Activated T-helper 17 cell treated with anti-CD3 and anti-CD28 coated beads, Interleukin-2, amount 50 U/mL, for 72 hours (primary cell): ENCODE data around the gene GLCCI1. TPM values are rescaled to one million over a fixed set of nuclear protein-coding genes. Genes with fewer than 3 reads are reported as not detected.
"Not testable (repeated sequence)": the region's sequence is repeated elsewhere in the genome, so short reads cannot be mapped to it uniquely, and the experiment has no call there.

ENCODE experiments used
- ATAC-seq: fragments of 150-1000 bp; cut with Tn5 transposase; replicated peaks from 2 replicates; pipeline ENCODE4 v1.10.0; 2021; ENCODE audit warnings: mild to moderate bottlenecking, moderate library complexity
- H3K27ac Mint-ChIP-seq: one replicate; pipeline ENCODE4 v1.8.0; 2022; ENCODE audit warnings: mixed read lengths
- H3K27me3 Mint-ChIP-seq: one replicate; pipeline ENCODE4 v1.8.0; 2022; ENCODE audit warnings: mixed read lengths
- H3K36me3 Mint-ChIP-seq: one replicate; pipeline ENCODE4 v1.8.0; 2022; ENCODE audit warnings: low read depth, mild to moderate bottlenecking, mixed read lengths
- H3K4me1 Mint-ChIP-seq: one replicate; pipeline ENCODE4 v1.8.0; 2022; ENCODE audit warnings: mixed read lengths
- H3K4me3 Mint-ChIP-seq: one replicate; pipeline ENCODE4 v1.8.0; 2022; ENCODE audit warnings: mild to moderate bottlenecking, mixed read lengths
- H3K9me3 Mint-ChIP-seq: one replicate; pipeline ENCODE4 v1.8.0; 2022; ENCODE audit warnings: mixed read lengths
- total RNA-seq, 2 donors: library from RNA; stranded (reverse); gene quantifications; one replicate each; pipeline ENCODE4 v1.2.3, GENCODE V29; 2022

The GLCCI1 gene
- total RNA-seq, 2 donors from 2014 or later = 22.3 to 29.1 TPM

DNA sequence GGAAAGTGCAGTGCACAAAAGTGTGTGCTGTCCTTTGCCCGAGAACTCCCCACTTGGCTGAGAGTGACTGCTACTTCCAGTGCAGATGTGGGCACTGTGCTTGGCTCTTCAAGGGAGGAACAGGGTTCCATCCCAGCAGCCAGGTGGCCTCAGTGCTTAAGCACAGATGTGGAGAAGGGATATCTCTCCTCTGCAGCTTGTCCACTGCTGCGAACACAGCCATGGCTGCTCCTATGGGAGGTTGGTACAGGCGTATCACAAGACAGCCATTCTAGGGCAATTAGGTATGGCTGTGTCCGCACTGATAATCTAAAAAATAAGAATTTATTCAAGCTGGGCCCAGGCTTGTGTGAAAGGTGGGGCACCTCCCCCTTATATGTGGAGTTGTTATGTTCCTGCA lies 66.6 kb downstream of the GLCCI1 start:
- no peaks in the 10 kb centered on the region for H3K27me3 Mint-ChIP-seq
- H3K4me1 Mint-ChIP-seq = peaks cover 18% of the 10 kb centered on the region
- ATAC-seq = no peak
- H3K4me3 Mint-ChIP-seq = no peak overlapping the region
- H3K27ac Mint-ChIP-seq = no peak overlapping the region
- no peaks in the 10 kb centered on the region for H3K36me3 Mint-ChIP-seq
- no peaks in the 10 kb centered on the region for H3K9me3 Mint-ChIP-seq

DNA sequence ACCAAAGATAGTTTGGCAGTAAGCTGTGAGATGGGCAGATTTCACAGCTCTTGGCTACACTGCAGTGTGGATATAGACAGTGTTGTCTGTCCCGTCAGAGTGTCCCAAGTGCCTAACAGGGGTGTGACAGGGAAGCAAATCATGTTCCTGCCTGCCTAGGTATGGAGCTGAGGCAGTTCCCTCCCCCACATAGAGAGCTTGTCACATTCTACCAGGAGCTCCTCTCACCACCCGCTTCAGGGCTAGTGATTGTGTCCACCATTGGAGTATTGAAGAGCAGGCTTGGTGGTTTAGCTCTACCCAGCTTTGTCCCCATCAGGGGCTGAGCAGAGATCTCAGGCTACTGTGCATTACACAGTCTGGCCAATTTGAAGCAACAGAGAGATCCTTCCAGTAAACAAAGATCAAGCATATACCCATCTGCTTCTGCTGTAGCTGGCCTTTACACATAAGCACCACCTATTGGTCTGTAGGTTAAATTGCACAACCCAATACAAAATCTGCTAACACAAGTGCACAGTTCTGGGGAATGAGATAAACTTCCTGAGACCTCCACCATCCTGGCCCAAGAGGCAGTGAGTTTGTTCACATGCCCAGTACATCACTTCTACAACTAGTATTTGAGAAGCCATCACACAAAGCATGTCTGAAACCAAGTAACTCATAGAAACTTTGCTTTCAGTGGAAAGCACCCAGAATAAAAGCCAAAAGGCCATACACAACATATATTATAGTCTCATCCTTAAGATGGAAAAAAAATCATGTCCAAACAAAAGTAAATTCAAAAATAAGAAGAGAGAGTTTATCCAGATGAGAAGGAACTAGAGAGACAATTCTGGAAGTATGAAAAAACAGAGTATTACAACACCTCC lies 67.3 kb downstream of the GLCCI1 start:
- H3K27ac Mint-ChIP-seq = no peak overlapping the region
- H3K9me3 Mint-ChIP-seq = no peaks in the 10 kb centered on the region
- peaks cover 24% of the 10 kb centered on the region for H3K4me1 Mint-ChIP-seq
- no peak overlapping the region for H3K4me3 Mint-ChIP-seq
- H3K27me3 Mint-ChIP-seq = no peaks in the 10 kb centered on the region
- peak; percentile 56 for ATAC-seq
- peaks cover 2% of the 10 kb centered on the region for H3K36me3 Mint-ChIP-seq

DNA sequence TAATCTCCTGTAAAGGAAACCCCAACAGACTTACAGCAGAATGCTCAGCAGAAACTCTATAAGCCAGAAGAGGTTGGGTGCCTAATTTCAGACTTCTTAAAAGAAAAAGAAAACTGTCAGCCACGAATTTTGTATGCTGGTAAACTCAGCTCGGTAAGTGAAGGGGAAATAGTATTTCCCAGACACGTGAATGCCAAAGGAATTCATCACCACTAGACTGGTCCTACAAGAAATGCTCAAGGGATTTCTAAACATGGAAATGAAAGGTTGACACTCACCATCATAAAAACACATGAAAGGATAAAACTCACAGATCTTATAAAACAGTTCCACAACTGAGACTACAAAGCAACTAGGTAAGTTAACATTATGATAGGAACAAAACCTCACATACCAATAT lies 68.6 kb downstream of the GLCCI1 start:
- Mint-ChIP-seq H3K36me3 (peaks cover 8% of the 10 kb centered on the region), H3K4me1 (peaks cover 27% of the 10 kb centered on the region), H3K27ac (no peak overlapping the region), H3K9me3 (peaks cover 1% of the 10 kb centered on the region), H3K27me3 (no peaks in the 10 kb centered on the region), H3K4me3 (no peak overlapping the region)
- ATAC-seq = no peak

DNA sequence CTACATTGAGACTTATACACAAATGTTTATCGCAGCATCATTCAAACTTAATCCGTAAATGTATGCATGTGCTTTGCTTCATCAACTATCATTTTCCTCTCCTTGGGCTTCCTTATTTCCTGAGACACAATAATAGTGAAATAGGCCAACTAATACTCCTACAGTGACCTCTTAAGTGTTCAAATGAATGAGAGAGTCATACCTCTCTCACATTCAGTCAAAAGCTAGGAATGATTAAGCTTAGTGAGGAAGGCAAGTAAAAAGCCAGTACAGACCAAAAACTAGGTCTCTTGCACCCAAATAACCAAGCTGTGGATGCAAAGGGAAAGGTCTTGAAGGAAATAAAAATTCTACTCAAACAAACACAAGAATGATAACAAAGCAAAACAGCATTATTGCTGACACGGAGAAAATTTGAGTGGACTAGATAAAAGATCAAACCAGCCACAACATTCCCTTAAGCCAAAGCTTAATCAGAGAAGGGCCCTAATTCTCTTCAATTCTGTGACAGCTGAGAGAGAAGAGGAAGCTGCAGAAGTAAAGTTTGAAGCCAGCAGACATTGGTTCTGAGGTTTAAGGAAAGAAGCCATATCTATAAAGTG lies 72.3 kb downstream of the GLCCI1 start:
- peaks cover 33% of the 10 kb centered on the region for H3K36me3 Mint-ChIP-seq
- ATAC-seq = peak; percentile 87
- peaks cover 3% of the 10 kb centered on the region for H3K9me3 Mint-ChIP-seq
- peaks cover 49% of the 10 kb centered on the region for H3K4me1 Mint-ChIP-seq
- peak overlapping the region; percentile 61 for H3K4me3 Mint-ChIP-seq
- H3K27me3 Mint-ChIP-seq = no peaks in the 10 kb centered on the region
- H3K27ac Mint-ChIP-seq = peak overlapping the region; percentile 80

DNA sequence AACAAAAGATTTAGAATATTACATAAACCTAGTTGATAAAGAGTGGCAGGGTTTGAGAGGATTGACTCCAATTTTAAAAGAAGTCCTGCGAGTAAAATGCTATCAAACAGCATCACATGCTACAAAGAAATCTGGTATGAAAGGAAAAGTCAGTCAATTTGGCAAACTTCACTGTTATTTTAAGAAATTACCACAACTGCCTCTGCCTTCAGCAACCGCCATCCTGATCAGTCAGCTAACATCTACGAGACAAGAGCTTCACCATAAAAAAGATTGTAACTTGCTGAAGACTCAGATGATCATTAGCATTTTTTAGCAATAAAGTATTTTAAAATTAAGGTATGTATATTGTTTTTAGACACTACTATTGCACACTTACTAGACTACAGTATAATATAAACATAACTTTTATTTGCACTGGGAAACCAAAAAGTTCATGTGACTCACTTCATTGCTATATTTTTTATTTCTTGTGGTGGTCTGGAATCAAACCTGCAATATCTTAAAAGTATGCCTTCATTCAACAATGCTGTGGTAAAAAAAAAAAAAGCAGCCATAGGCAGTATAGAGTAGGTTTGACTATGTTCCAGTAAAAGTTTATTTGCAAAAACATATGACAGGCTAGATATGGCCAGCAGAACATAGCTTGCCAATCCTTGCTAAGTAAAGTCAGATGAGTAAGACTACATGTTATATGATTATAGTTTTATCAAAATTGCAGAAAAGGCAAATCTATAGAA lies 74.4 kb downstream of the GLCCI1 start:
- peaks cover 57% of the 10 kb centered on the region for H3K4me1 Mint-ChIP-seq

DNA sequence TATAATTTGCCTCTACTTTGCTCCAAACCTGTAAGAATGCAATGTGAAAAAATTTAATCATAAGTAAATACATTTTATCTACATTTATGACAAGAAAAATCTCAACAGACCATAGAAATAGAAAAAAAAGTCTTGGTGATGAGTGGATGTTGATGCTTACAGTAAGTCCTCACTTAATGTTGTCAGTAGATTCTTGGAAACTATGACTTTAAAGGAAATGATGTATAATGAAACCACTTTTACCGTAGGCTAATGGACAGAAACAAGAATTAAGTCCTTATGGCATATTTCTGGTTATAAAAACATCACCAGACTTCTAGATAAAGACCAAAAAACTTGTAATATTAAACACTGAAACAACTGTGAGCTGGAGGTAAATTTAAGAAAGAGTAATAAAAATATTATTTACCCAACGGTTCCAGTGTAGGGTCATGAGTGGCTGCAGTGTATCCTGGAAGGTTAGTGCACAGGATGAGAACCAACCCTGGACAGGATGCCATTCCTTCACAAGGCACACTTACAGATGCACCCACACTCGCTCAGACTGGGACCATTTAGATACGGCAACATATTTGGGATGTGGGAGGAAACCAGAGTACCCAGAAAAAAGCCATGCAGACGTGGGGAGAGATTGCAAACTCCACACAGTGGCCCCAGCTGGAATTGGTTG lies 76.3 kb downstream of the GLCCI1 start:
- Mint-ChIP-seq H3K36me3 (peaks cover 33% of the 10 kb centered on the region), H3K27ac (peak overlapping the region; percentile 93), H3K9me3 (peaks cover 3% of the 10 kb centered on the region), H3K4me1 (peaks cover 59% of the 10 kb centered on the region), H3K4me3 (peak overlapping the region; percentile 64), H3K27me3 (no peaks in the 10 kb centered on the region)
- ATAC-seq = peak; percentile 65

More for the DNA sequence above, 74.4 kb downstream of the GLCCI1 start:
- ATAC-seq = no peak
- peaks cover 3% of the 10 kb centered on the region for H3K9me3 Mint-ChIP-seq
- peak overlapping the region; percentile 64 for H3K4me3 Mint-ChIP-seq
- H3K36me3 Mint-ChIP-seq = peaks cover 33% of the 10 kb centered on the region
- H3K27ac Mint-ChIP-seq = peak overlapping the region; percentile 93
- no peaks in the 10 kb centered on the region for H3K27me3 Mint-ChIP-seq

DNA sequence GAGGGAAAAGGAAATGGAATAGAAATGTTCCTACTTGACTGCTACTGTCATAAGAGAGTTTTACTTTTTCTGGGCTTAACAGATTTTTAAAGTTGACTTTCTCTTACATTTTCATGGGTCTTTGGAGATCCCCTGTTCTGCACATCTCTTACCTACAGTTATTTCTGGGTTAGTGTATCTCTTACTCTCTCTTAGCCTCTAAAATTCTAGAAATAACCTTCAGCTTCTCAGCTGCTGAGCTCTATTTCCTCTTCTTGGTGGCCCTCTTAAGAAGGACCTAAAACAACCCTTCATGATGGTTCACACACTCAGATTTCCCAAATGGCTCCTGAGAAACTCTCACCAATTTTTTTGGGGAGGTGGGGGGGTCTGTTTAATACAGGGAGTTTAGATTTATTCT lies 79.5 kb downstream of the GLCCI1 start:
- H3K36me3 Mint-ChIP-seq = peaks cover 18% of the 10 kb centered on the region
- ATAC-seq, H3K27me3 Mint-ChIP-seq, H3K9me3 Mint-ChIP-seq: not testable (repeated sequence)
- H3K4me3 Mint-ChIP-seq = peak overlapping the region; percentile 2
- peak overlapping the region; percentile 37 for H3K27ac Mint-ChIP-seq
- peaks cover 46% of the 10 kb centered on the region for H3K4me1 Mint-ChIP-seq

DNA sequence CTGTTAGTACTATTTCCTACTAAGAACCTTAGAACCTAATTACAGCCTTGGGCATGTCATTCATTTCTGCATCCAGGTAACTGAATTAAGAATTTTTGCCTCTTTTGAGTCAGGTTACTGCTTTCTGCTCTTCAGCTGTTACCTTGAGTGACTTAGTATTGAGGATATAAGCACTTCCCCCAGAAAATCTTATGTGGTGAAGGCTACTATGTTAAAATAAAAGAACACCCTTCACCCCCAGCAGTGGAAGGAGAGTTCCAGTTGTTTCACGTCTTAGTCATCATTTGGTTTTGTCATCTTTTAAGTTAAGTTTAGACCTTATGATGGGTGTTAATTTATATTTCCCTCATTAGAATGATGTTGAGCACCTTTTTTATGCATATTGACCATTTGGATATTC lies 82.8 kb downstream of the GLCCI1 start:
- Mint-ChIP-seq H3K4me3 (no peak overlapping the region), H3K27ac (no peak overlapping the region), H3K9me3 (no peaks in the 10 kb centered on the region), H3K4me1 (peaks cover 21% of the 10 kb centered on the region), H3K27me3 (no peaks in the 10 kb centered on the region), H3K36me3 (peaks cover 14% of the 10 kb centered on the region)
- ATAC-seq = peak; percentile 37

DNA sequence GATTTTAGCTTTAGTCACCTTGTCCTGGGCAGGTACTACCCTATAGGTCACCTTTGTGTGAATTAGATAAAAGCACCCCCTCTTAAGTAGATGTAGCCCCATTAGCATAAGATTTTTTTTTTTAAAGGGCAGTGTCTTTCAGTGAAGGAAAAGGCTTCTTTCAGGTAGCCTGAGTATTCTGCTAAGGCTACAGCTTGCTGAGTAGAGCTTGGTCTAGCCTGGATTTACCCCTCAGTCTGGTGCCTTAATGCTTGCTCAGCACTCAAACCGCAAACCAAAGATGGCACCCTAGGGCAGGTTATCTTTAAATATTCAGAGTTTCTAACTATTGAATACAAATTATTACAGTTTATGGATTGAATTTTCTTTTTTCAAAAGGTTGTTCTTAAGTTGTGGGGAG lies 83.4 kb downstream of the GLCCI1 start:
- Mint-ChIP-seq H3K9me3 (no peaks in the 10 kb centered on the region), H3K27me3 (no peaks in the 10 kb centered on the region)

DNA sequence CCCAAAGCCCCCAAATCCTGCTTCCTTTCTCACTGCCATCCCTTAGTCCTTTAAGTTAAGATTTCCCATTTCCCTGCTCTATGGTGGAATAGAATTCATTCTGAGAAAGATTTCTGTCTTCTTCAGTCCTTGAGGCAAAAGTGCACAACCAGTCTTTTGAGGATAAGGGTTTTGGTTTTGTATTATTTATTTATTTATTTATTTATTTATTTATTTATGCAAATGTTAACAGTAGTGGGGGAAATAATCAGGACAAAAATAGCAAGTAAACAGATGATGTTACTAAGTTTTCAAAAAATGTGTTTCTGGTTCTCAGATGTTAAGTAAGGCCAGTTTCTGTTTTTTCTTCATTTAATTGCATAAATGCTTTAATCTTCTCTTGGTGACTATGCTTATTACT lies 84.2 kb downstream of the GLCCI1 start:
- ATAC-seq = no peak
- Mint-ChIP-seq H3K27ac (no peak overlapping the region), H3K9me3 (no peaks in the 10 kb centered on the region), H3K4me1 (peaks cover 16% of the 10 kb centered on the region), H3K36me3 (peaks cover 27% of the 10 kb centered on the region), H3K4me3 (no peak overlapping the region), H3K27me3 (no peaks in the 10 kb centered on the region)

More for the DNA sequence above, 83.4 kb downstream of the GLCCI1 start:
- Mint-ChIP-seq H3K27ac (no peak overlapping the region), H3K36me3 (peaks cover 20% of the 10 kb centered on the region), H3K4me1 (peaks cover 16% of the 10 kb centered on the region), H3K4me3 (no peak overlapping the region)
- ATAC-seq = no peak

DNA sequence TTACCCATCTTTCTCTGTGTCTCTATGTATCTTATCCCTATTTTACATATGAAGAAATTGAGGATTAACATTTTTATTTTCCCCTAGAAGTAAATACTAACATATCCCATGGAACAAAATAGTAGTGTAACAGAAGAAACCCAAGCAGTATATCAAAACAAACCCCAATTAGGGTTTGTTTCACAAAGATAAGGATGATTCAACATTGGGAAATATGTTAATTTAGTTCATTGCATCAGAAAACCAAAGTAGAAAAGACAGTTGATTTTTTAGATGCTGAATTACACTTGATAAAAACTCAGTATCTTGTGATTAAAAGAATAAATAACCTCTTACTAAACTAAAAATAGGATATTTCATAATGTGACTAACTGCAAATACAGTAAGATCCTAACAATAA lies 87.8 kb downstream of the GLCCI1 start:
- peak overlapping the region; percentile 61 for H3K27ac Mint-ChIP-seq
- ATAC-seq = no peak

DNA sequence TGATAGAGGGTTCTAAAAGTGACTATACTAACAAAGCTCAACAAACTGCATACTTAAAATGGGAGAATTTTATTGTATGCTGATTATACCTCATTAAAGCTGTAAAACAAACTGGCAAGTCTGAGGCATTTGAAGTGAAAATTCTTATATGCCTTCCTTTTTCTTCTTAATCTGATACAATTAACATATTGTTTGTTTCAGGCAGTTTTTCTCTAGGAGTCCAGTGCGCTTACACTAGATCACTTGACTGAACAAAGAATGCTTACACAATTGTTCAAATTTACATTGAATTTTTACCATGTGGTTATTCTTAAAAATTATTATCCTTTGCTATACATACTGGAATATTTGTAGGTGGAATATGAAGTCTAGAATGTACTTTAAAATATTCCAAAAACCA lies 89.0 kb downstream of the GLCCI1 start:
- Mint-ChIP-seq H3K9me3 (no peaks in the 10 kb centered on the region), H3K27ac (peak overlapping the region; percentile 7), H3K27me3 (no peaks in the 10 kb centered on the region), H3K4me3 (no peak overlapping the region), H3K4me1 (no peaks in the 10 kb centered on the region), H3K36me3 (peaks cover 55% of the 10 kb centered on the region)
- no peak for ATAC-seq

More for the DNA sequence above, 87.8 kb downstream of the GLCCI1 start:
- H3K27me3 Mint-ChIP-seq = no peaks in the 10 kb centered on the region
- H3K9me3 Mint-ChIP-seq = no peaks in the 10 kb centered on the region
- H3K4me3 Mint-ChIP-seq = no peak overlapping the region
- peaks cover 47% of the 10 kb centered on the region for H3K36me3 Mint-ChIP-seq
- peaks cover 2% of the 10 kb centered on the region for H3K4me1 Mint-ChIP-seq

DNA sequence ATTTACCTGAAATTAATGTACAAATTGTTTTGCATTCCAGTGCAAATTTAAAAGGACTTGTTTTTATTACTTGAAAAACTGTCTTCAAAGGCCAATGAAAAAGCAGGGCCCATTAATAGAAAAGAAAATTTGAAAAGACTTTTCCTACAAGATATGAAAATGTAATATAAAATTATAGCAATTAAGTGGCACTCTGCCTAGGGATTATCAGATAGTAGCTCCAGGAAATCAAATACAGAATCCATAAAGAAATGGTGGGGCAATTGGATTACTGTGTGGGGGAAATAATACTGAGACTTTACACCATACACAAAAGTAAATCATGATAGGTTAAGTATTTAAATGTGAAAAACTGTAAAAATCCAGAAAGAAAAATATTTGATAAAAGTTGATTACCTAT lies 89.7 kb downstream of the GLCCI1 start:
- peaks cover 63% of the 10 kb centered on the region for H3K36me3 Mint-ChIP-seq
- H3K4me1 Mint-ChIP-seq = no peaks in the 10 kb centered on the region
- H3K27me3 Mint-ChIP-seq = no peaks in the 10 kb centered on the region
- no peak overlapping the region for H3K4me3 Mint-ChIP-seq
- ATAC-seq = no peak
- H3K9me3 Mint-ChIP-seq = no peaks in the 10 kb centered on the region
- peak overlapping the region; percentile 7 for H3K27ac Mint-ChIP-seq

DNA sequence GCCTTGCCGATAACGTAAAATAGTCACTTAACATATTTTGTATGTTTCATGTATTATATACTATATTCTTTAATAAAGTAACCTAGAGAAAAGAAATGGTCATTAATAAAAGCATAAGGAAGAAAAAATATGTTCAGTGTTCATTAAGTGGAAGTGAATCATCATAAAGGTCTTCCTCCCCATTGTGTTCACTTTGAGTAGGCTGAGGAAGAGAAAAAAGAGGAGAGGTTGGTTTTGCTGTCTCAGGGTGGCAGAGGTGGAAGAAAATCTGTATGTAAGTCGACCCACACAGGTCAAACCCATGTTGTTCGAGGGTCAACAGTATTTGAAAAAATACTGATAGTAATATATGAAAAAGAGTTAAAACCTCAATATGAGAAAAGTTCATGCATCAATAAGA lies 90.3 kb downstream of the GLCCI1 start:
- no peak overlapping the region for H3K4me3 Mint-ChIP-seq
- H3K27me3 Mint-ChIP-seq = no peaks in the 10 kb centered on the region
- H3K9me3 Mint-ChIP-seq = no peaks in the 10 kb centered on the region
- H3K27ac Mint-ChIP-seq = no peak overlapping the region
- ATAC-seq = no peak
- no peaks in the 10 kb centered on the region for H3K4me1 Mint-ChIP-seq
- H3K36me3 Mint-ChIP-seq = peaks cover 68% of the 10 kb centered on the region
